Measurements from ENCODE around the gene ZSCAN20. TPM values are rescaled to one million over a fixed set of nuclear protein-coding genes. Genes with fewer than 3 reads are reported as not detected.

ZSCAN20 gene
- total RNA-seq, 2 experiments from 2014 or later, result 3.9 to 4.0 TPM

- ChIA-PET CTCF (ENCODE audit: unreplicated experiment) (no interaction called here), POLR2A (no interaction called here)
- no peak overlapping the region for H3K4me2 ChIP-seq (ENCODE audit: low read length)
- no peak overlapping the region for H2AFZ ChIP-seq (ENCODE audit: low read length)
- TF ChIP-seq EZH2phosphoT487 (IDR thresholded peaks at IDR 0.05; ENCODE audit: borderline replicate concordance, low read depth, low read length), result no peak
- no peak for TF ChIP-seq CTCF (conservative IDR thresholded peaks at IDR 0.05; ENCODE audit: low read length)
- BruUV-seq (replicated peaks), result no TSS peak
- H3K9me3 ChIP-seq (ENCODE audit: low read length), result no peaks in the 10 kb centered on the region
- H3K27ac ChIP-seq (ENCODE audit: low read depth, low read length, poor library complexity, severe bottlenecking), result no peak overlapping the region
- no peak for DNase-seq (ENCODE audit: low spot score)
- no peaks in the 10 kb centered on the region for H3K9me2 ChIP-seq (ENCODE audit: insufficient read depth, low read length)
- no peaks in the 10 kb centered on the region for H3K79me2 ChIP-seq (ENCODE audit: insufficient read depth, low read depth, low read length)
- intact Hi-C loops (cut with micrococcal nuclease; ENCODE audit: unreplicated experiment), result loop anchor here (5.0 kb wide), 1 partner anchor 50 kb away; no protein-coding TSS in a partner anchor
- H4K20me1 ChIP-seq (ENCODE audit: insufficient read depth, low read length), result no peaks in the 10 kb centered on the region
- H3K4me3 ChIP-seq (ENCODE audit: low read depth, low read length, poor library complexity, severe bottlenecking), result no peak overlapping the region
- H3K4me1 ChIP-seq (ENCODE audit: insufficient read depth, low read length, poor library complexity, severe bottlenecking), result no peaks in the 10 kb centered on the region
- no peaks in the 10 kb centered on the region for H3K36me3 ChIP-seq (ENCODE audit: insufficient read depth, low read length)
Observed at GRCh38 chr1:33442141-33442540, 30.3 kb upstream of the ZSCAN20 start.

- BruUV-seq (replicated peaks), result no TSS peak
- ChIA-PET CTCF (ENCODE audit: unreplicated experiment) (no interaction called here), POLR2A (interaction anchor here (0.6 to 1.2 kb wide), 2 partner anchors 10 to 11 kb away, joined by 3 read pairs; no protein-coding TSS in a partner anchor)
- Histone ChIP-seq H3K79me2 (ENCODE audit: insufficient read depth, low read depth, low read length) (no peaks in the 10 kb centered on the region), H3K36me3 (ENCODE audit: insufficient read depth, low read length) (no peaks in the 10 kb centered on the region), H2AFZ (ENCODE audit: low read length) (no peak overlapping the region), H3K27ac (ENCODE audit: low read depth, low read length, poor library complexity, severe bottlenecking) (no peak overlapping the region), H3K4me2 (ENCODE audit: low read length) (no peak overlapping the region), H3K4me1 (ENCODE audit: insufficient read depth, low read length, poor library complexity, severe bottlenecking) (no peaks in the 10 kb centered on the region), H3K4me3 (ENCODE audit: low read depth, low read length, poor library complexity, severe bottlenecking) (no peak overlapping the region), H3K9me2 (ENCODE audit: insufficient read depth, low read length) (no peaks in the 10 kb centered on the region), H3K9me3 (ENCODE audit: low read length) (no peaks in the 10 kb centered on the region), H4K20me1 (ENCODE audit: insufficient read depth, low read length) (no peaks in the 10 kb centered on the region)
- TF ChIP-seq EZH2phosphoT487 (IDR thresholded peaks at IDR 0.05; ENCODE audit: borderline replicate concordance, low read depth, low read length) (no peak), CTCF (conservative IDR thresholded peaks at IDR 0.05; ENCODE audit: low read length) (no peak)
- intact Hi-C loops (cut with micrococcal nuclease; ENCODE audit: unreplicated experiment), result loop anchor here (5.0 kb wide), 1 partner anchor 51 kb away; no protein-coding TSS in a partner anchor
- no peak for DNase-seq (ENCODE audit: low spot score)
Observed at GRCh38 chr1:33443080-33443704, 29.3 kb upstream of the ZSCAN20 start.

- H3K27ac ChIP-seq (ENCODE audit: low read depth, low read length, poor library complexity, severe bottlenecking), result no peak overlapping the region
- no peaks in the 10 kb centered on the region for H3K79me2 ChIP-seq (ENCODE audit: insufficient read depth, low read depth, low read length)
- intact Hi-C loops (cut with micrococcal nuclease; ENCODE audit: unreplicated experiment), result loop anchor here (5.0 kb wide), 1 partner anchor 51 kb away; no protein-coding TSS in a partner anchor
- H3K4me1 ChIP-seq (ENCODE audit: insufficient read depth, low read length, poor library complexity, severe bottlenecking), result no peaks in the 10 kb centered on the region
- CTCF ChIA-PET (ENCODE audit: unreplicated experiment), result no interaction called here
- H3K36me3 ChIP-seq (ENCODE audit: insufficient read depth, low read length), result no peaks in the 10 kb centered on the region
- POLR2A ChIA-PET, result interaction anchor here (0.6 to 1.2 kb wide), 2 partner anchors 10 to 11 kb away, joined by 3 read pairs; no protein-coding TSS in a partner anchor
- TF ChIP-seq CTCF (conservative IDR thresholded peaks at IDR 0.05; ENCODE audit: low read length) (no peak), EZH2phosphoT487 (IDR thresholded peaks at IDR 0.05; ENCODE audit: borderline replicate concordance, low read depth, low read length) (no peak)
- no peaks in the 10 kb centered on the region for H3K9me2 ChIP-seq (ENCODE audit: insufficient read depth, low read length)
- H3K4me2 ChIP-seq (ENCODE audit: low read length), result no peak overlapping the region
- no peak overlapping the region for H3K4me3 ChIP-seq (ENCODE audit: low read depth, low read length, poor library complexity, severe bottlenecking)
- no peak for DNase-seq (ENCODE audit: low spot score)
- H3K9me3 ChIP-seq (ENCODE audit: low read length), result no peaks in the 10 kb centered on the region
- no TSS peak for BruUV-seq (replicated peaks)
- no peaks in the 10 kb centered on the region for H4K20me1 ChIP-seq (ENCODE audit: insufficient read depth, low read length)
- H2AFZ ChIP-seq (ENCODE audit: low read length), result no peak overlapping the region
Observed at GRCh38 chr1:33443705-33444180, 28.7 kb upstream of the ZSCAN20 start.

All from OCI-LY7 (cell line).